Measurements from ENCODE around the gene HOTAIR.

HOTAIR gene

GRCh38 chr12:53980802-53981496 lies 6.2 kb upstream of the HOTAIR start:
- no peak overlapping the region for H3K4me3 ChIP-seq (ENCODE audit: control insufficient read depth, low read depth, low read length)
- no peak for TF ChIP-seq CTCF (conservative IDR thresholded peaks at IDR 0.05; ENCODE audit: control insufficient read depth, insufficient read depth, low read depth, low read length)
- no peak for DNase-seq (ENCODE audit: low read depth)

GRCh38 chr12:53980104-53980801 lies 5.5 kb upstream of the HOTAIR start:
- no peak overlapping the region for H3K4me3 ChIP-seq (ENCODE audit: control insufficient read depth, low read depth, low read length)
- TF ChIP-seq CTCF (conservative IDR thresholded peaks at IDR 0.05; ENCODE audit: control insufficient read depth, insufficient read depth, low read depth, low read length), result no peak
- DNase-seq (ENCODE audit: low read depth), result no peak

- no peak overlapping the region for H3K4me3 ChIP-seq (ENCODE audit: control insufficient read depth, low read depth, low read length)
- no peak for DNase-seq (ENCODE audit: low read depth)
- TF ChIP-seq CTCF (conservative IDR thresholded peaks at IDR 0.05; ENCODE audit: control insufficient read depth, insufficient read depth, low read depth, low read length), result no peak
These were observed 4.0 kb upstream of the HOTAIR start for GRCh38 chr12:53978477-53979356.

- DNase-seq (ENCODE audit: low read depth), result no peak
- no peak for TF ChIP-seq CTCF (conservative IDR thresholded peaks at IDR 0.05; ENCODE audit: control insufficient read depth, insufficient read depth, low read depth, low read length)
- no peak overlapping the region for H3K4me3 ChIP-seq (ENCODE audit: control insufficient read depth, low read depth, low read length)
These were observed 3.1 kb upstream of the HOTAIR start for GRCh38 chr12:53977596-53978445.

GRCh38 chr12:53976823-53977595 lies 2.3 kb upstream of the HOTAIR start:
- no peak for DNase-seq (ENCODE audit: low read depth)

More at GRCh38 chr12:53976823-53977595, 2.3 kb upstream of the HOTAIR start:
- TF ChIP-seq CTCF (conservative IDR thresholded peaks at IDR 0.05; ENCODE audit: control insufficient read depth, insufficient read depth, low read depth, low read length), result no peak
- H3K4me3 ChIP-seq (ENCODE audit: control insufficient read depth, low read depth, low read length), result no peak overlapping the region
